Left colon (tissue), 2 donors: ENCODE measurements around the gene GCA. TPM values are rescaled to one million over a fixed set of nuclear protein-coding genes. Genes with fewer than 3 reads are reported as not detected.

ENCODE experiments used
- ATAC-seq: fragments of 200-7000 bp; cut with Tn5 transposase; one replicate; pipeline ENCODE4 v1.9.1; 2020; ENCODE audit warnings: mild to moderate bottlenecking, moderate library complexity
- DNase-seq, 2 donors: peaks; one replicate each; pipeline ENCODE4 v3.0.0-alpha.2; 2020
- intact Hi-C, 2 donors: fragments of 100-400 bp; cut with DNase I in 1 of 2; cut with micrococcal nuclease in 1 of 2; formaldehyde crosslinking; loops; one replicate each; pipeline versions ENCODE4 v1.11.2 to v1.14.0; 2022; cut with DNase I, micrococcal nuclease
- long read RNA-seq: library from polyadenylated mRNA; unstranded; transcript quantifications from one replicate; pipeline ENCODE4 v2.0.0, GENCODE V29; 2021
- total RNA-seq, 2 donors: library from RNA; stranded (reverse); fragmentation: NEBNext Ultra II Directional; extraction: Animal tissue kit (Norgen Biotek cat#: 25700); gene quantifications; one replicate each; pipeline ENCODE4 v1.2.1, GENCODE V29; 2021
- donor health status: DM: no; HTN: no; CAD: no.
- donor health status: DM: yes; HTN: yes; CAD: no.

GCA gene, protein sequence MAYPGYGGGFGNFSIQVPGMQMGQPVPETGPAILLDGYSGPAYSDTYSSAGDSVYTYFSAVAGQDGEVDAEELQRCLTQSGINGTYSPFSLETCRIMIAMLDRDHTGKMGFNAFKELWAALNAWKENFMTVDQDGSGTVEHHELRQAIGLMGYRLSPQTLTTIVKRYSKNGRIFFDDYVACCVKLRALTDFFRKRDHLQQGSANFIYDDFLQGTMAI
- total RNA-seq, result 10 to 100 TPM; 25.6 to 28.1 TPM
- long read RNA-seq, transcript GCA-204 (8 exons, 1,992 nt), result major isoform, 33 of 44 reads
- long read RNA-seq, partial matches to known transcripts, result 2 of 44 reads
- long read RNA-seq, other reads (novel, unspliced or antisense), result 8 of 44 reads

DNA sequence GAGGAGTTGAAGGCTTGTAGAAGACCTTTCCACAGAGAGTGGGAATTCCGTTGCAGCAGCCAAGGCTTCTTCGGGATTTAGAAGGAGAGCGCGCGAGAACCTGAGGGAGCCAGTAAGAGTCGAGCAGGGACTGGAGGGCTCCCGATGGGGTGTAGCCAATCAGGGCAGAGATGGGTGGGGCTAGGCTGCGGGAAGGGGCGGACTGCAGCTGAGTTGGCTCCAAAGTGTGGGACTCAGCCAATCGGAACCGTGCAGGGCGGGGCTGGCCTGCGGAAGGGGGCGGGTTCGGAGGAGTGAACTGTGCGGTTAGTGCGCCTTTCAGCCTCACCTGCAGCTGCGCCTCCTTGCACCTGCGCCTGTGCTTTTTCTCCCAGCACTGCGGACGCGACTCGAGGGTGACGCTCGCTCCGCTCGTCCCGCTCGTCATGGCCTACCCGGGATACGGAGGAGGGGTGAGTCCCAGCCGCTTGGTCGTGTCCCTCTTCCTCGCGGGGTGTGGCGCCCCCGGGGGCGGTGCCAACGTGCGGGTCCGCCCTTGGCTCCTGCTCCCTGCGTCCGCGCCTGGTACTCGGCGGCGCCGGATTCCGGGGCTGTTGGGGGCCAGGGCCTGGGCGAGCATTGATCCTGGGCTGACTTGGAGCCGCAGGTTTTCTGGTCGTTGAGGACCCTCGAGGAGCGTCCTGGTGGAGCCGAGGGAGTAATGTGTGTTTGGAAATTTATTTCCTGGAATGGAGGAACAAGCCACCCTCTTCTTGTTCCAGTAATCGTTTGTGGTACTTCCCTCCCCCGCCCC lies at the start of gene GCA:
TSS of gene GCA (plus strand) at position 309 of the 793 bp plus-strand sequence. CDS start at position 426, 117 bp downstream.
- ATAC-seq (peak; percentile 98), DNase-seq (peak; percentile 98 to 99)
- intact Hi-C loops, result no loop called here

- DNase-seq (no peak), ATAC-seq (no peak)
- intact Hi-C loops, result loop anchor here in 1 of 2 donors (10.0 kb wide), 1 partner anchor 140 kb away; the partner anchor contains the start of gene GCG
Measured at GRCh38 chr2:162295009-162295408, 48.9 kb upstream of the GCA start.

DNA sequence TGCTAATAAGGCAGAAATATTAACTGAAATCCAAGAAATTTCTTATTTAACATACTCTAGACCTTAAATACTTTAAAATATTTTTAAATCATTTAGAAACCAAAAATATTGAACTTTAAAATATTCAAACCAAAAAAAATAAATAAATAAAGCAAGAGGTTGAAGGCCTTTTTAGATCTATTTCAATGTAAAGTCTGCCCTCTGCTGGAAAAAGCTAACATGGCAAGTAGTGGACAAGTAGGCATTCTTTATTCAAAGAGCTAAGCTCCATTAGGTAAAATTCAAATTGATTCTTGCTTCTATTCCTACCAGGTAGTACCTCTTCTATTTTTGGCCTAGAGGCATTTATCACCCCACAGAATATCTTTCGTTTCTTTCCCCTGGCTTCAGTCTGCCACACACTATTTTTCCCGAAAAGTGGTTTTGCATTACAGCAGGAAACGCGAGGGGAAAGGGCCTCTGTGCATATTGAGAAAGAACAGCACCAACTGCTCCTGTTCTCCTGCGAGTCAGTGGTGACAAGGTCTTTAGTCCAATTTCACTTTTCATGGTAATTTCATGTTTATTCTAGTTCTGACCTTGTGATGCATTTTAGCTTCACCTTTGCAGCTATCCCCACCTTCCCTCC lies 45.9 kb upstream of the GCA start:
- DNase-seq, result peak; percentile 30 to 52
- ATAC-seq, result peak; percentile 61
- intact Hi-C loops, result loop anchor here (2.0 to 10.0 kb wide), 2 partner anchors 77 to 143 kb away; partner anchors contain the start of gene GCG (in 1 of the 2)

DNA sequence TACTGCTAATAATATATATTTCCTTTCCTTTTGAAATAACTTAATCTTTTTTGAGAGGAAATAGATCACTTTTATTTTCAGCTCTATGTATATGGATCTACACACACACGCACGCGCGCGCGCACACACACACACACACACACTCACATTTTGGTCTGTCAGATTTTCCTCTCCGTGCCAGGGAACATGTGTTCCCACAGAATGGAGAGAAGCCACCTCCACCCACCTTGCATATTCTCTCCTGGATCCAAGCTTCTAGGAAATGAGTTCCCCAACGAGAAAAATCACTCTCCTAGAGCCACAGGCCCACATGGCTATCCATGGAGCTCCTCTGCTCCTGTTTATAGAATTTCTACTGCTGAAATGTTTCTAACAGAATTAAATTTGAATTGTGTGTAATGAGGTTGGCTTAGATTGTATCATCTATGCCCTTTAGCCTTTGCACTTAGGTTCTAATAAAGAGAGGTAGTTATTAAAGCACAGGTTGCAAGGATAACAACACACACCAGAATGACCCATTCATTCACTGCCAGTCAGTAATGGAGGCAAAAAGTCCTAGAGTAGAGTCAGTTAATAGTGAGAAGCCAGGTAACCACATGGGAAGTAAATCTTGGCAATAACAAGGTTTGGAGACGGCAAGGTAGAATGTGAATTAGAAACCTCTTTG lies 45.1 kb upstream of the GCA start:
- DNase-seq (no peak), ATAC-seq (no peak)
- intact Hi-C loops, result loop anchor here (2.0 to 10.0 kb wide), 2 partner anchors 78 to 144 kb away; partner anchors contain the start of gene GCG (in 1 of the 2)

DNA sequence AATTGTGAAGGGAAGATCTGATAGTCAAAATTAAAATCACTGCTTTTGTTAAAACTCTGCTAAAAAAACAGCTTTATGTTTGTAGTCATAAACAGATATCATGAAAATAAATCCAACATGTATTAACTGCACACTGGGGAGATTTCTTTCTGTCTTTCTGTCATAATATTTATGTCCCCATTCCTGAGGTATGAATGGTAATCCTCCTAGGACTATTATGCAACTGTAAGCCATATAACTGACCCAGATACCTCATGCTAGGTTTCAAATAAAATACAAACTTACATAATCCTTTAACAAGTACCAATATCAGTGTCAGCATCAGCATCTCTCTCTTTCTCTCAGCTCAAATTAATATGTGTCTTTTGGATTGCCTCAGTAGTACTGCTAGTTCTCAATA lies 43.7 kb upstream of the GCA start:
- DNase-seq (no peak), ATAC-seq (no peak)
- intact Hi-C loops, result loop anchor here in 1 of 2 donors (10.0 kb wide), 1 partner anchor 145 kb away; the partner anchor contains the start of gene GCG

- DNase-seq, result peak; percentile 26 to 28
- ATAC-seq, result peak; percentile 70
Measured at GRCh38 chr2:162301151-162301804, 42.7 kb upstream of the GCA start.

DNA sequence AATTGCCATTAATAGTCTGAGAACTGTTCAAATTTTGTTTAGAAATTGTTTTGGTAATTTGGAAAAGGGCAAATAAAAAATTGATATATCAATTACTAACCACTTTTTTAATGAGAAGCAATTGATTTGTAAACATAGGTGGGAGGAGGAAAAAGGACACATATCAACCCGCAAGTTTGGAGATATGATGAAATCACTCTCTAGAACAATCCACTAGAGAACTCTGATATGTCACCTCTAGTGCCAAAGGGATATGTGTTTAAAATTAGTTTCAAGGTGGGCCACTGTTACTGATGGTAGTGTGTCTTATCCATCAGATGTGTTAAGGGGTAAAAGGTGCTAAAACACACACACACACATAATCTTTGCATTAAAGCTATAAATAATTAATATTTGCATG lies 42.1 kb upstream of the GCA start:
- DNase-seq, result no peak
- intact Hi-C loops, result loop anchor here in 1 of 2 donors (10.0 kb wide), 1 partner anchor 147 kb away; the partner anchor contains the start of gene GCG
- ATAC-seq, result no peak

More at GRCh38 chr2:162301151-162301804, 42.7 kb upstream of the GCA start:
- intact Hi-C loops, result loop anchor here in 1 of 2 donors (10.0 kb wide), 1 partner anchor 146 kb away; the partner anchor contains the start of gene GCG

DNA sequence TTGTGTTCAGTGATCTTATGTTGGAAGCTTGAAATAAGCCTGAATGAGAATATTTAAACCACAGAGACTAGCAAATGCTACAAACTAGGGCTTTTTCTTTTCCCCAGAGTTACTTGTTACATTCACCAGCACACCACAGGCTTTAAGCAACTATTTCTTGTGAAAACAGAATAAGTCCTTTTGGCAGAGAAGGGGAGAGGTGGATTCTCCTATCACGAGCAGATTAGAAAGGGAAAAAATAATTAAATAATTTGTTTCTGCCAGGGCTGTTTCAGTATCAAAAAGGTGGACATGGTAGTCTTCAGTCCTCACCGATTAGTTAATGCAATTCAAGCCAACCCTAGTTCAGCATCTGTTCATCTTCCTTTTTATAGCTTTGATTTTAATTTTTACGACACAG lies 38.0 kb upstream of the GCA start:
- DNase-seq, result no peak
- no peak for ATAC-seq
- intact Hi-C loops, result loop anchor here in 1 of 2 donors (10.0 kb wide), 1 partner anchor 151 kb away; the partner anchor contains the start of gene GCG

DNA sequence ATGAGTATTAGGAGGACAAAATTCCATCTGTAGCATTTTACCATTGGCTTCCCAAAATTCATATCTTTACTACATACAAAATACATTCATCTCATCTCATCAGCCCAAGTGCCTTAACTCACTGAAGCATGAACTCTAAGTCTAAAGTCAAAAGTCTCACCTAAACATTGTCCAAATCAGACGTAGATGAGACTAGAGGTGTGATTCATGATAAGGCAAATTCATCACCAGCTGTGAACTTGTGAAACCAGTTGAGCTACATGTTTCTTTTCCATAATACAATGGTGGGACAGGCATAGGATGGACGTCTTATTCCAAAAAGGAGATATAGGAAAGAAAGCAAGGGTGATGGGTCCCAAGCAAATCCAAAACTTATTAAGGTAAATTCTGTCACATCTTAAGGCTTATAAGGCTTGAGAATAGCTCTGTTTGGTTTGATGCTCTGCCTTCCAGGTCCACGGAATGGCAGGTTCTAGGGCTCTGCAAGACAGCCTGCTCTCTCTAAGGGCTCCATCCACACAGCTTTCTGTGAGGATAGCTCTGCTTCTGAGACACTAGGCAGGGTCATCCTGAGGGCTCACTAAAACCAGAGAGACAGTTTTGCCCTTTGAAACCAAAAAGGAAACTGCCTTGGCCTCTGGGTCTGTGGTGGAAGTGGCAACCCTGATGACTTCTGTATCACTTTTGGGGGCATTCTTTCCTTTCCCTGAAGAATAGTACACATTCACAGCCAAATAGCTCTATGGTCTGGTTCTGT lies 35.0 kb upstream of the GCA start:
- intact Hi-C loops, result loop anchor here in 1 of 2 donors (10.0 kb wide), 1 partner anchor 154 kb away; the partner anchor contains the start of gene GCG
- DNase-seq (no peak), ATAC-seq (no peak)

- intact Hi-C loops, result no loop called here
- DNase-seq (no peak), ATAC-seq (no peak)
Measured at GRCh38 chr2:162312853-162313252, 31.1 kb upstream of the GCA start.

DNA sequence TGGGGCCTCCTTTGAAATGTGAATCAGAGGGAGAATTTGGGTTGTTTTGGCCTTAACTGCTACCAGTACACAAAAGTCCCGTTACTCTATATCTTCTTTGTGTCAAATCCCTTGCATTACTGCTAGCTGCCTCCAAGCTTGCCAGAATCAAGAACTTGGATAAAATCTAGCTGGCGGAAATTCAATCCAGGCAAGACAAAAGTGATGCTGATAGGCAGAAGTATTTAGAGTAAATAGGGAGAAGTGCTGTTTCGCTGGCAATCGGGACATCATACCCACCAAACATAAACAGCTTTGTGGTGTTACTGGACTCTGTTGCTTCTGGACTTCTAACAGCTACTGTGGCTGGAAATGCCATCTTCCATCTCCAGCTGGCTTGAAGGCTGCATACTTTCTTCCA lies 28.0 kb upstream of the GCA start:
- ATAC-seq (no peak), DNase-seq (no peak)
- intact Hi-C loops, result no loop called here

- intact Hi-C loops, result no loop called here
- DNase-seq, result no peak
- no peak for ATAC-seq
Measured at GRCh38 chr2:162316590-162316989, 27.3 kb upstream of the GCA start.

- ATAC-seq, result no peak
- DNase-seq, result no peak
- intact Hi-C loops, result no loop called here
Measured at GRCh38 chr2:162317058-162317742, 26.7 kb upstream of the GCA start.

DNA sequence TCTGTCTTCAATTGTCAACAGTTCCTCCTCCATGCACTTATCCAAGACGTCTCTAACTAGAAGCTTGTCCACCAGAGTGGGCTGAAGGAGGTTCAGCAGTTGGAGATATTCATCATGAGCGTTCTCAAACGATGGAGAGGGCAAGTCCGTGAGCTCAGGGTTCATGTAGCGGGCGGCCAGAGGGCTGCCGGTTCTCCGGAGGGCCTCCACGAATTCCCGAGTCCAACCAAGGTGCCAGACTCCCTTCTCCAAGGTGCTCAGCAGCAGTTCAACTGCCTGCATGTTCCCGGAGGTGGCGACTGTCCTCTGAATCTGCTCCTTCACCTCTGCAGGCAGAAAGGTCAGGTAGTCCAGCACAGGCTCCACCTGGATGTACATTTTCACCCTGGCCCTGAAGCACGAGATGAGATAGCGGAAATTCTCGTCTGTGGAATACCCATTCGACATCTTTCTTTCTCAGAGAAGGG lies 26.0 kb upstream of the GCA start:
- intact Hi-C loops, result no loop called here
- DNase-seq (peak; percentile 37 to 51), ATAC-seq (peak; percentile 49)

GRCh38 chr2:162318328-162319180 lies 25.4 kb upstream of the GCA start, which contains the start of gene IFIH1:
TSS of gene IFIH1 (minus strand) at chr2:162318684. CDS start at chr2:162318307, 377 bp downstream.
- intact Hi-C loops, result no loop called here
- DNase-seq, result peak; percentile 88 to 89
- ATAC-seq, result peak; percentile 92
